ENCODE measurements around the gene DEFB113. TPM values are rescaled to one million over a fixed set of nuclear protein-coding genes. Genes with fewer than 3 reads are reported as not detected.

DEFB113 gene
- total RNA-seq, 4 donors from 2014 or later: not detected

DNA sequence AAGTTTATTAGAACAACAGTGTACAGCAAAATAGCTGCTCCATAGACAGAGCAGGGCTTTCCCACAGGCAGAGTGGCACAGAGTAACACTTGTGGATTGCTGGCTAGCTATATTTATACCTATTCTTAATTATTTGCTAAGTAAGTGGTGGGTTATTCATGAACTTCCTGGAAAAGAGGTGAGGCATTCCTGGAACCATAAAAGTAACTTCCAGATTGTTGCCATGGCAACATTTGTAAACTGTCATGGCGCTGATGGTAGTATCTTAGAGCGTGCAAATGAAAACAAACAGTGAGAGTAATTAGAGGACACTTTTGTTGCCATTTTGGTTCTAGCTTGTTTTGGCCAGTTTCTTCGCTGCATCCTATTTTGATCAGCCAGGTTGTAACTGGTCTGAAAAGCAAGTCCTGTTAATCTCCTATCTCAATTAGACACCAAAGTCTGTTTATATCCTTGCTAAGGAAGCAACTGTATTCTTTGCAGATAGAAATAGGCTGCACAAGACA lies 29.4 kb downstream of the DEFB113 start:
- intact Hi-C loops (cut with DNase I): no loop called here
- DNase-seq: no peak
- WGBS, 2 donors: 75 to 79% methylated on average over 3 of the region's 3 CpGs
- H3K9me3 ChIP-seq: no peaks in the 10 kb centered on the region
- TF ChIP-seq POLR2A (IDR thresholded peaks at IDR 0.05): no peak
- TF ChIP-seq, protein P1, sequence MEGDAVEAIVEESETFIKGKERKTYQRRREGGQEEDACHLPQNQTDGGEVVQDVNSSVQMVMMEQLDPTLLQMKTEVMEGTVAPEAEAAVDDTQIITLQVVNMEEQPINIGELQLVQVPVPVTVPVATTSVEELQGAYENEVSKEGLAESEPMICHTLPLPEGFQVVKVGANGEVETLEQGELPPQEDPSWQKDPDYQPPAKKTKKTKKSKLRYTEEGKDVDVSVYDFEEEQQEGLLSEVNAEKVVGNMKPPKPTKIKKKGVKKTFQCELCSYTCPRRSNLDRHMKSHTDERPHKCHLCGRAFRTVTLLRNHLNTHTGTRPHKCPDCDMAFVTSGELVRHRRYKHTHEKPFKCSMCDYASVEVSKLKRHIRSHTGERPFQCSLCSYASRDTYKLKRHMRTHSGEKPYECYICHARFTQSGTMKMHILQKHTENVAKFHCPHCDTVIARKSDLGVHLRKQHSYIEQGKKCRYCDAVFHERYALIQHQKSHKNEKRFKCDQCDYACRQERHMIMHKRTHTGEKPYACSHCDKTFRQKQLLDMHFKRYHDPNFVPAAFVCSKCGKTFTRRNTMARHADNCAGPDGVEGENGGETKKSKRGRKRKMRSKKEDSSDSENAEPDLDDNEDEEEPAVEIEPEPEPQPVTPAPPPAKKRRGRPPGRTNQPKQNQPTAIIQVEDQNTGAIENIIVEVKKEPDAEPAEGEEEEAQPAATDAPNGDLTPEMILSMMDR (IDR thresholded peaks at IDR 0.05): no peak
- no peak overlapping the region for H3K27ac ChIP-seq
- no peaks in the 10 kb centered on the region for H3K36me3 ChIP-seq
- H3K4me3 ChIP-seq: no peak overlapping the region
- no peaks in the 10 kb centered on the region for H3K4me1 ChIP-seq
- no peaks in the 10 kb centered on the region for H3K27me3 ChIP-seq

DNA sequence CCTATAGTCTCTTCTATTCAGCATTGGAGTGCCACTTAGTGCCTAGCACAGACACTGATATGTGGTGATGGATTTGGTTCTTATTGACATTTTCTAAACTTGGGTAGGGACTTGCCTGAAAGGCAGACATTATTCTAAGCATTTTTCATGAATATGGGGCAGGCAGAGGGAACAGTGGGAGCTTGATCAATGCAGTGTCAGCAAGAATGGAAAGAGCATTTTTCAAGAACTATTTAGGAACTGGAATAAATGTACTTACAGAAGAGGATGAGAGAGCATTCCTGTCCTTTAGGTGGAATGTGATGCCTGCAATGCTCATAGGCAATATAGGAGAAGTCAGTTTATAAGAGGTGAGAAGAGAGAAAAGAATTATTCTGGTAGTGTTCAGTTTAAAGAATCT lies 31.6 kb downstream of the DEFB113 start:
- no peaks in the 10 kb centered on the region for H3K4me1 ChIP-seq
- no peak for DNase-seq
- TF ChIP-seq, protein P1 (IDR thresholded peaks at IDR 0.05): no peak
- TF ChIP-seq POLR2A (IDR thresholded peaks at IDR 0.05): no peak
- no peaks in the 10 kb centered on the region for H3K27me3 ChIP-seq
- H3K9me3 ChIP-seq: no peaks in the 10 kb centered on the region
- intact Hi-C loops (cut with DNase I): no loop called here
- no peak overlapping the region for H3K27ac ChIP-seq
- no peak overlapping the region for H3K4me3 ChIP-seq
- no peaks in the 10 kb centered on the region for H3K36me3 ChIP-seq

DNA sequence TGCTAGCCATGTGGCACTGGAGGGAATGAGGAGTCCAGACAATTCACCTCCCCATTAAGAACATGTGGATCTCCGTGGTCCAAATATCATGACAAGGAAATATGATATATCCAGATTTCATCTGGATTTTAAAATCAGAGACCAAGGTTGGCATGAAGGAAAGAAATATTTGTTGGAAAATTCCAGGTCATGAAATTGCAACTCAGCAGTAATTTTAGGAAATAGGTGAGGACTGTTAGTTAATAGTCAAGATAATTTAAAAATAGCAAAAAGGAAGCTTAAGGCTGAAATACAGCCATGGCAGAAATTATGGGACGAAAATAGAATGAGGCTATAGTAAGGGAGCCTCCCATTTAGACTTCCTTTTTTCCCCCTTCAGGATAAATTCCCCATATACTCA lies 32.4 kb downstream of the DEFB113 start:
- intact Hi-C loops (cut with DNase I): no loop called here
- Histone ChIP-seq H3K27me3 (no peaks in the 10 kb centered on the region), H3K27ac (no peak overlapping the region), H3K4me3 (no peak overlapping the region), H3K9me3 (no peaks in the 10 kb centered on the region), H3K36me3 (no peaks in the 10 kb centered on the region), H3K4me1 (no peaks in the 10 kb centered on the region)
- TF ChIP-seq, protein P1 (IDR thresholded peaks at IDR 0.05): no peak
- no peak for TF ChIP-seq POLR2A (IDR thresholded peaks at IDR 0.05)
- no peak for DNase-seq
- WGBS, 2 donors: 62 to 68% methylated on average over 2 of the region's 2 CpGs

DNA sequence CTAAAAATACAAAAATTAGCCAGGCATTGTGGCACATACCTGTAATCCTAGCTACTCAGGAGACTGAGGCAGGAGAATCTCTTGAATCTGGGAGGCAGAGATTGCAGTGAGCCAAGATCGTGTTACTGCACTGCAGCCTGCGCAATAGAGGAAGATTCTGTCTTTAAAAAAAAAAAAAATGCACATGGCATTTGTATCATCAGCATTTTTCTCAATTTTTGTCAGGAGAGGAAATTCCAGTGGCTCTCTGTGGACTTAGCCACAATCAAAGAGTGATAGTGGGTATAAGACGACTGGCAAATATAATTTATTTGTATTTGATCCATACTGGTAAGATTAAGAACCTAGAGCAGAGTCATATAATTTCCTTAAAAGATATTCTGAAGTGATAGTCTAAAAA lies 34.0 kb downstream of the DEFB113 start:
- 80 to 93% methylated on average over 3 of the region's 3 CpGs for WGBS, 2 donors
- DNase-seq: no peak
- H3K27ac ChIP-seq: no peak overlapping the region
- H3K27me3 ChIP-seq: no peaks in the 10 kb centered on the region
- H3K4me1 ChIP-seq: no peaks in the 10 kb centered on the region
- H3K4me3 ChIP-seq: no peak overlapping the region
- TF ChIP-seq POLR2A (IDR thresholded peaks at IDR 0.05): no peak
- TF ChIP-seq, protein P1 (IDR thresholded peaks at IDR 0.05): no peak
- H3K36me3 ChIP-seq: no peaks in the 10 kb centered on the region
- no peaks in the 10 kb centered on the region for H3K9me3 ChIP-seq
- intact Hi-C loops (cut with DNase I): no loop called here

DNA sequence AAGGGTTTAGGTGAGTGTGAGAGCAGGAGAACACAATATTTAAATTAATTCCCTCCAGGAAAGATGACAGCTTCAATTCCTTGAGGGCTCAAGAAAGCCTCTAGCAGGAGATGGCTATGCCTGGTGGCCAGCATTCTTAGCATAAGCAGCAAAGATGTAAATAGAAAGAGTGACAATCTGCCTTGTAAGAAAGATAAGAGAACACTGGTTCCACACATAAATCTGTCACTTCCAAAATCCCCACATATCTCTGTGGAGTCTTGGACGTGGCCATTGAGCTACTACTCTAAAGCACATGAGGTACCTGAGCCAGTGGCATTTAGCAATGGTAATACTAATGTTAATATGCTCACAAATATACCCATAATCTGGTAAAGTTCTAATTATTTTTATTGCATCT lies 34.7 kb downstream of the DEFB113 start:
- no peaks in the 10 kb centered on the region for H3K27me3 ChIP-seq
- H3K36me3 ChIP-seq: no peaks in the 10 kb centered on the region
- 33 to 82% methylated on average over 1 of the region's 1 CpG for WGBS, 2 donors
- no peak for DNase-seq
- H3K27ac ChIP-seq: no peak overlapping the region
- no peaks in the 10 kb centered on the region for H3K9me3 ChIP-seq
- H3K4me1 ChIP-seq: no peaks in the 10 kb centered on the region
- TF ChIP-seq, protein P1 (IDR thresholded peaks at IDR 0.05): no peak
- TF ChIP-seq POLR2A (IDR thresholded peaks at IDR 0.05): no peak
- intact Hi-C loops (cut with DNase I): no loop called here
- no peak overlapping the region for H3K4me3 ChIP-seq

All from esophagus squamous epithelium (tissue), 5 donors.